GM18870 (cell line): Measurements from ENCODE around the gene BANF1.

Experiments used
- ATAC-seq: cut with Tn5 transposase; IDR thresholded peaks from one replicate; pipeline ENCODE4 v1.9.1; 2021; ENCODE audit warnings: moderate library complexity; ENCODE audit not compliant: unreplicated experiment

Gene BANF1

GRCh38 chr11:66001942-66002647 is at the start of gene BANF1, which contains the start of gene EIF1AD:
Gene BANF1 (plus strand): TSS chr11:66002503. CDS start chr11:66003251, 748 bp downstream.
Gene EIF1AD (minus strand): TSS chr11:66002157. CDS start chr11:66000389, 1,768 bp downstream.
- ATAC-seq = peak; percentile 79

- no peak for ATAC-seq
Measured at GRCh38 chr11:65953471-65953870, 48.8 kb upstream of the BANF1 start.

- no peak for ATAC-seq
Measured at GRCh38 chr11:65954771-65955170, 47.5 kb upstream of the BANF1 start.

- ATAC-seq = no peak
Measured at GRCh38 chr11:65958291-65958690, 44.0 kb upstream of the BANF1 start.

GRCh38 chr11:65958774-65959420 is 43.4 kb upstream of the BANF1 start:
- no peak for ATAC-seq

- ATAC-seq = no peak
Measured at GRCh38 chr11:65960824-65961266, 41.5 kb upstream of the BANF1 start.

- ATAC-seq = peak; percentile 65
Measured at GRCh38 chr11:65961267-65962140, 40.8 kb upstream of the BANF1 start, which contains the start of gene SART1. Gene SART1 (plus strand): TSS chr11:65961734. CDS start chr11:65961781, 47 bp downstream.

- ATAC-seq = no peak
Measured at GRCh38 chr11:65962141-65962564, 40.1 kb upstream of the BANF1 start.

GRCh38 chr11:65964906-65965305 is 37.4 kb upstream of the BANF1 start:
- no peak for ATAC-seq

GRCh38 chr11:65965986-65966762 is 36.1 kb upstream of the BANF1 start:
- no peak for ATAC-seq

GRCh38 chr11:65967329-65967934 is 34.9 kb upstream of the BANF1 start:
- ATAC-seq = no peak

- no peak for ATAC-seq
Measured at GRCh38 chr11:65968600-65969482, 33.5 kb upstream of the BANF1 start.

- ATAC-seq = no peak
Measured at GRCh38 chr11:65972116-65972515, 30.2 kb upstream of the BANF1 start.

GRCh38 chr11:65973439-65974110 is 28.7 kb upstream of the BANF1 start:
- no peak for ATAC-seq

GRCh38 chr11:65975771-65976170 is 26.5 kb upstream of the BANF1 start:
- ATAC-seq = no peak

- ATAC-seq = no peak
Measured at GRCh38 chr11:65976216-65977176, 25.8 kb upstream of the BANF1 start.

GRCh38 chr11:65977621-65978390 is 24.5 kb upstream of the BANF1 start:
- ATAC-seq = no peak
